ENCODE measurements around the gene CHRNA7. TPM values are rescaled to one million over a fixed set of nuclear protein-coding genes. Genes with fewer than 3 reads are reported as not detected.
"Not testable (repeated sequence)": the region's sequence is repeated elsewhere in the genome, so short reads cannot be mapped to it uniquely, and the experiment has no call there.

CHRNA7 gene
- polyA plus RNA-seq, 1 donor, result 2.5 TPM

- DNase-seq (ENCODE audit: low read depth), result not testable (repeated sequence)
These were observed 163.5 kb downstream of the CHRNA7 start for GRCh38 chr15:32193780-32194179.

DNA sequence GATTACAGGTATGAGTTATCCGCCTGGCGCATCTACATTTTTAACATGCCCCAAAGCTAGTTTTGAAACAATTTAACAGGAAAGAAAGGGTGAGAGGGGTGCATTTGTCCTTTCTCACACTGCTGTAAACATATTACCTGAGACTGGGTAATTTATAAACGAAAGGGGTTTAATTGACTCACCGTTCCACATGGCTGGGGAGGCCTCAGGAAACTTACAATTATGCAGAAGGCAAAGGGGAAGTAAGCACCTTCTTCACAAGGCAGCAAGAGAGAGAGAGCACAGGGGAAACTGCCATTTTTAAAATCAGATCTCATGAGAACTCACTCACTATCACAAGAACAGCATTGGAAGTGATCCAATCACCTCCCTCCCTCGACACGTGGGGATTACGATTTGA is 165.9 kb downstream of the CHRNA7 start:
- DNase-seq (ENCODE audit: low read depth), result not testable (repeated sequence)

- not testable (repeated sequence) for DNase-seq (ENCODE audit: low read depth)
These were observed 168.6 kb downstream of the CHRNA7 start for GRCh38 chr15:32198938-32199337.

- DNase-seq (ENCODE audit: low read depth), result not testable (repeated sequence)
These were observed 178.8 kb downstream of the CHRNA7 start for GRCh38 chr15:32209081-32209480.

DNA sequence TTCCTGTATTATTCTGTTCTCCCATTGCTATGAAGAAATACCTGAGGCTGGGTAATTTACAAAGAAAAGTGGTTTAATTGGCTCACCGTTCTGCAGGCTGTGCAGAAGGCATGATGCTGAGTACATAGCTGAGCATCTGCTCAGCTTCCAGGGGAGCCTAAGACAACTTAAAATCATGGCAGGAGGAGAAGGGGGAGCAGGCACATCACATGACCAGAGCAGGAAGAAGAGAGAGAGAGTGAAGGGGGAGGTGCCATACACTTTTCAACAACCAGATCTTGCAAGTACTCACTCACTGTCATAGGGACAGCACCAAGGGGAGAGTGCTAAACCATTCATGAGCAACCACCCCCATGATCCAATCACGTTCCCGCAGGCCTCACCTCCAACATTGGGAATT is 188.4 kb downstream of the CHRNA7 start:
- no peak for DNase-seq (ENCODE audit: low read depth)

Other genes with a start within 250 kb of the CHRNA7 start
- gene OTUD7A, start 159.8 kb upstream of the CHRNA7 start, polyA plus RNA-seq (ENCODE audit: insufficient read length), result 0.44 TPM

Data from forelimb muscle (tissue), 1 donor.